IPS-15b (cell line): Measurements from ENCODE around the gene C12orf57.

Source experiments
- H3K27me3 ChIP-seq: one replicate; pipeline ENCODE4 v1.6.1; 2013; ENCODE audit warnings: low read length; ENCODE audit not compliant: control insufficient read depth, insufficient read depth
- H3K36me3 ChIP-seq: one replicate; pipeline ENCODE4 v1.6.1; 2013; ENCODE audit warnings: low read length; ENCODE audit not compliant: control insufficient read depth, insufficient read depth
- H3K4me1 ChIP-seq: one replicate; pipeline ENCODE4 v1.6.1; 2013; ENCODE audit warnings: mild to moderate bottlenecking, low read length; ENCODE audit not compliant: control insufficient read depth, insufficient read depth
- H3K4me3 ChIP-seq: one replicate; pipeline ENCODE4 v1.5.1; 2013; ENCODE audit warnings: low read depth, low read length
- H3K9ac ChIP-seq: one replicate; pipeline ENCODE4 v1.6.1; 2013; ENCODE audit warnings: low read depth, mild to moderate bottlenecking, low read length
- H3K9me3 ChIP-seq: one replicate; pipeline ENCODE4 v1.6.1; 2013; ENCODE audit warnings: mild to moderate bottlenecking, low read length; ENCODE audit not compliant: control insufficient read depth, insufficient read depth

C12orf57 gene

GRCh38 chr12:6909421-6910145 lies 34.2 kb upstream of the C12orf57 start:
- Histone ChIP-seq H3K36me3 (no peaks in the 10 kb centered on the region), H3K4me1 (peaks cover 16% of the 10 kb centered on the region), H3K4me3 (no peak overlapping the region), H3K9me3 (no peaks in the 10 kb centered on the region), H3K27me3 (peaks cover 9% of the 10 kb centered on the region), H3K9ac (no peak overlapping the region)

DNA sequence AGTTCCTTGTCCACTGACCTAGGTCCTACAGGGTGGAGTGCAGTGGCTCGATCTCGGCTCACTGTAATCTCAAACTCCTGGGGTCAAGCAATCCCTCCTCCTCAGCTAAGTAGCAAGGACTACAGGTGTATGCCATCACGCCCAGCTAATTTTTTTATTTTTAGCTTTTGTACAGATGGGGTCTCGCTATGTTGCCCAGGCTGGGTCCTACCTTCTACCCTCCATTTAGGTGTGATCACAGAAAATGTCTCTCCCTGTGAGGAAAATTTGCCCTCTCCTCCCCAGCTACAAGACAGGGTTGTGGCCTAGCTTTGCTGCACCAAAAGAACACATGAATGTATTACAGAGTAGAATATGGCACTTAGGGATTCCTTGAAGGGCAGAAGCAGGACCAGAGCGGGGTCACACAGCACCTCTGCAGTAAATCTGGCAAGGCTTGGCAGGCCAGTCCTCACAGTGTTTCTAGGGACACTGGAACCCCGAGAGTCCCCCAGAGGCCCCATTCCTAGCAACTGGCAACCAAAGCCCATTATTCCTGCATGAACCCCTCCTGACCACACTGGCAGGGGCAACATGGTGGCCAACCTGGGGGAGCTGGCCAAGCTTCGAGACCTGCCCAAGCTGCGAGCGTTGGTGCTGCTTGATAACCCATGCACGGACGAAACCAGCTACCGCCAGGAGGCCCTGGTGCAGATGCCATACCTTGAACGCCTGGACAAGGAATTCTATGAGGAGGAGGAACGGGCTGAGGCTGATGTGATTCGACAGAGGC lies 31.5 kb upstream of the C12orf57 start:
- Histone ChIP-seq H3K9me3 (no peaks in the 10 kb centered on the region), H3K27me3 (no peaks in the 10 kb centered on the region), H3K4me1 (peaks cover 16% of the 10 kb centered on the region), H3K4me3 (no peak overlapping the region), H3K9ac (no peak overlapping the region), H3K36me3 (peaks cover 16% of the 10 kb centered on the region)

- H3K4me1 ChIP-seq, result peaks cover 16% of the 10 kb centered on the region
- no peaks in the 10 kb centered on the region for H3K27me3 ChIP-seq
- peak within 1 kb of the TSS; percentile 86 for H3K4me3 ChIP-seq
- no peaks in the 10 kb centered on the region for H3K9me3 ChIP-seq
- peaks cover 25% of the 10 kb centered on the region for H3K36me3 ChIP-seq
- peak within 1 kb of the TSS; percentile 76 for H3K9ac ChIP-seq
Measured at GRCh38 chr12:6914246-6914946, 29.4 kb upstream of the C12orf57 start, which contains the start of gene ENO2. Gene ENO2, plus strand, starts transcription at chr12:6914580. Its CDS starts 1,253 bp downstream, at chr12:6915833.

GRCh38 chr12:6914947-6915788 lies 28.7 kb upstream of the C12orf57 start:
- Histone ChIP-seq H3K4me1 (peaks cover 16% of the 10 kb centered on the region), H3K27me3 (no peaks in the 10 kb centered on the region), H3K36me3 (peaks cover 33% of the 10 kb centered on the region), H3K9ac (peak overlapping the region; percentile 76), H3K4me3 (peak overlapping the region; percentile 86), H3K9me3 (no peaks in the 10 kb centered on the region)

- Histone ChIP-seq H3K4me3 (peak overlapping the region; percentile 86), H3K36me3 (peaks cover 33% of the 10 kb centered on the region), H3K9ac (peak overlapping the region; percentile 47), H3K27me3 (no peaks in the 10 kb centered on the region), H3K9me3 (no peaks in the 10 kb centered on the region), H3K4me1 (peaks cover 16% of the 10 kb centered on the region)
Measured at GRCh38 chr12:6915789-6916285, 28.0 kb upstream of the C12orf57 start.

DNA sequence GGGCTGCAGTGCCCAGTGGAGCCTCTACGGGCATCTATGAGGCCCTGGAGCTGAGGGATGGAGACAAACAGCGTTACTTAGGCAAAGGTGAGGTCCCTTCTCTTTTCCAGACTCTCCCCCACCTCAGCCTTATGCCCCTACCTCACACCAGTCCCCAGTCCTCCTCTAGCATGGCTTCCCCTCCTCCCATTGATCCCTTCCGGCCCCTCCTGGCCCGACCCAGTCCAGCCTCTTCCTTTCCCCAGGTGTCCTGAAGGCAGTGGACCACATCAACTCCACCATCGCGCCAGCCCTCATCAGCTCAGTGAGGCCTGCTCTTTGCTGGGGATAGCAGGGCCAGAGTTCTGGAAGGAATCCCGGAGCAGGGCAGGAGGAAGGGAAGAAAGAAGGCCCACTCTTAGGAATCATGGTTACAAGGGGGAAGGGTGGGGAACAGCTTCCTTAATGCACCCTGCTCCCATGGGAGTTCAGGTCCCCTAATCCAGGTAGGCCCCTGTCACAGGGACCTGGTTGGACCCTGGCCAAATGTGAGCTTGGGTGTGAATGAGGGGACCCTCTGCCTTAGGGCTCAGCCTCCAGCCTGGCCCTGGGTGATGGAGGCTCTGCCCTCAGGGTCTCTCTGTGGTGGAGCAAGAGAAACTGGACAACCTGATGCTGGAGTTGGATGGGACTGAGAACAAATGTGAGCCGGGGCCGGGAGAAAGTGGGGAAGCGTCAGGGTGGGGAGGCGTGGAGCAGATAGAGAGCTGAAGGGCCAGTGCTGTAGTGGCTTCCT lies 27.2 kb upstream of the C12orf57 start:
- Histone ChIP-seq H3K36me3 (peaks cover 36% of the 10 kb centered on the region), H3K27me3 (no peaks in the 10 kb centered on the region), H3K4me1 (peaks cover 16% of the 10 kb centered on the region), H3K4me3 (peak overlapping the region; percentile 86), H3K9ac (peak overlapping the region; percentile 47), H3K9me3 (no peaks in the 10 kb centered on the region)

GRCh38 chr12:6917491-6918231 lies 26.2 kb upstream of the C12orf57 start:
- Histone ChIP-seq H3K9ac (no peak overlapping the region), H3K4me1 (peaks cover 16% of the 10 kb centered on the region), H3K4me3 (no peak overlapping the region), H3K27me3 (no peaks in the 10 kb centered on the region), H3K9me3 (no peaks in the 10 kb centered on the region), H3K36me3 (peaks cover 47% of the 10 kb centered on the region)

DNA sequence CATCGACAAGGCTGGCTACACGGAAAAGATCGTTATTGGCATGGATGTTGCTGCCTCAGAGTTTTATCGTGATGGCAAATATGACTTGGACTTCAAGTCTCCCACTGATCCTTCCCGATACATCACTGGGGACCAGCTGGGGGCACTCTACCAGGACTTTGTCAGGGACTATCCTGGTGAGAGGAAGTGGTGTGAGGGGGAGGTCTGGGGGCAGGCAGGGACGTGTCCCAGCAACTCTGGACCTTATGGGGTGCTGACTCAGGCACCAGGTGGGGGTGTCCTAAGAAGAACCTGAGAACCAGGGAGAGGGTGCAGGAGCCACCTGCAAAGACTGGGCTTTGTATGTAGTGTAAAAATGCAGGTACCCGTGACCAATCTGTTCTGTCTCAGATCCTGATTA lies 24.2 kb upstream of the C12orf57 start:
- Histone ChIP-seq H3K36me3 (peaks cover 55% of the 10 kb centered on the region), H3K4me3 (no peak overlapping the region), H3K4me1 (peaks cover 9% of the 10 kb centered on the region), H3K27me3 (no peaks in the 10 kb centered on the region), H3K9ac (no peak overlapping the region), H3K9me3 (no peaks in the 10 kb centered on the region)

DNA sequence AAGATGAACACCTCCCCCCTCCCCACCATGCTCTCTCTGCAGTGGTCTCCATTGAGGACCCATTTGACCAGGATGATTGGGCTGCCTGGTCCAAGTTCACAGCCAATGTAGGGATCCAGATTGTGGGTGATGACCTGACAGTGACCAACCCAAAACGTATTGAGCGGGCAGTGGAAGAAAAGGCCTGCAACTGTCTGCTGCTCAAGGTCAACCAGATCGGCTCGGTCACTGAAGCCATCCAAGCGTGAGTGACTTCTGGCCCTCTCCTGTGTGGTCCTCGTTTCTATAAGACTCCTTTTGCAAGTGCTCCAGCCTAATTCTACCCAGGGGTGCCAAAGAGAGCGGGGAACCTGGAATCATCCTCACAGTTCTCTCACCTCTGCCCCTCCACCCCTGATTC lies 22.3 kb upstream of the C12orf57 start:
- H3K4me1 ChIP-seq, result peaks cover 21% of the 10 kb centered on the region
- H3K4me3 ChIP-seq, result no peak overlapping the region
- no peak overlapping the region for H3K9ac ChIP-seq
- H3K27me3 ChIP-seq, result no peaks in the 10 kb centered on the region
- H3K36me3 ChIP-seq, result peaks cover 47% of the 10 kb centered on the region
- no peaks in the 10 kb centered on the region for H3K9me3 ChIP-seq
